GM19238 (cell line): ENCODE data around the gene TWF1.
A peak's percentile ranks its signal among the peaks of the same experiment; 100 is the strongest.
"Not testable (repeated sequence)": the region's sequence is repeated elsewhere in the genome, so short reads cannot be mapped to it uniquely, and the experiment has no call there.

Experiments used
- DNase-seq: peaks from one replicate; pipeline ENCODE4 v3.0.0; 2011; ENCODE audit warnings: low spot score; ENCODE audit not compliant: insufficient read length

Gene TWF1

DNA sequence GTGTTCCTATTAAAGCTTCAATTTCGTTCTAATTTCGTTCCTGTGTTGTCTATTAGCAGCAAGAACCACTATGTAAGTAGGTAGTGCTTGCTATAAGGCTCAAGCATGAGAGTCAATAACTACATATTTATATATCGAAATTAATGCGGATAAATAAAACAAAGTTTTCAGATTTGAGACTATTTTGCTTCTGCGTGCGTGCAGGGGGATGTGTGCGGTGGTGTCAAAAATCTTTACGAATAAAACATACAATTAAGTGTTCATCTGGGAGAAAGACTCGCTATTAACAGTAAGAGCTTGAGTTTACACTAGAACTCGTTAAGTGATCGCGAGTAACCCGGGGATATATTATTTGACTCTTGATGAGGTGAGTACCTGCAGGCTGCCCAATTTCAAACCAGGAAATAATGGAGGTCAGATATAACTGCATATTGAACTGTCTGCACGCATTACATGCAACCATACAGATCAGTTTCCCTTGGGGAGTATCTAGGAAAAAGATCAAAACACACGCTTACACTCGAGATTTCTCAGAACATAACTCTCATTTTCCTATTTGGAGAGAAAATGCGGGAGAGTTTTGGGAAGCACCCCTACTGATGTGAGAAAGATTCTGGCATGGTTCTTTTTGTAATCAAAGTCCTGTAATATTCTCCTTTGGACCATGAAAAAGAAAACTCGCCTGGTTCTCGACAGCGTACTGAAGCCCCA is 813 bp downstream of the TWF1 start:
- DNase-seq: no peak

DNA sequence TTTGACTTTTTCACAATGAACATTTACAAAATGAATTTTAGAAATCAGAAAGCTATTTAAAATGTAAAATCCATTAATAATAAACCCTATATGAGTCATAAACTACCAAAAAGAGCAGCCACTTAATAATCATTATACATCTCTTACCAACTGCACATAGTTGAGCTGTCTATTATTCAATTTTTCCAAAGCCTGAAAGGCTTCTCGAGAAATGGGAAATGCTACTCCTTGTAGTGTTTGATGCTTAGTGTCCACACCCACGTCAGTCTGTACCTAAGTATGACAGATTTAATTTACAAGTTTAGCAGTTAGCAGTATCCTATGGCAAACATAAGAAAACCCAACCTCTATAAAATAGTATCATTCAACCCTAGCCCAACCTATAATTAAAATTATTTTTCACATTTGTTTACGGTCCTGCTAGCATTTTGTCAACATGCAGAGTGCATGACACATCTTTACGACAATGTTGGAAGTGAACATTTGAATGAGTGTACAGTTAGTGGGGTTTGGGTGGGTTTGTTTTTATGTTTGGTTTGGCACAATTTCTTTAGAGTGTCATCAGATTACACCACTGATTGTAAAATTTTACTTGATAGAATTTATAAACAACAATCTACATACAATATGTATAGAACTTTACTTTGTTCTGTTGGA is 8.4 kb downstream of the TWF1 start:
- no peak for DNase-seq

DNA sequence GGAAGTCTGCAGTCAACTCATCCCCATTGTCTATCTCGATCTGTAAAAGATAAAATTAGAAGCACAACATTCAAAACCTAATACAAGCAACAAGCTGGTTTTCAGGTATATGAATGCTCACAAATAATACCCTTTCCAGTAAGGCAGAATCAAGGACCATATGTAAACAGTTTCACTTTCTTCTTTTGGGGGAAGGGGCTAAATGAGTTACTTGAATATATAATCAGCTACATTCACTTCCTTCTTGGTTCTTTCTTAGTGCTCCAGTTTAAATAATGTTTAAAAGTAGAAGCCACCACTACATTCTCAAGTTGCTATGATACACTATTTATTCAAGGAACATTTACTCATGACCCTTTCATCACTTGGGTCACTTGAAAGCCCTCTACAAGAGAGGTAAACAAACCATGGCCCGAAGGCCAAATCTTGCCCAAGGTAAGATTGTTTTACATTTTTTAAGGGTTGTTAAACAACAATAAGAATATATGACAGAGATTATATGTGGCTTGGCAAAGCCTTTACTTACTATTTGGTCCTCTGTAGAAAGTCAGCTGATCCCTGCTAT is 10.3 kb downstream of the TWF1 start:
- no peak for DNase-seq

DNA sequence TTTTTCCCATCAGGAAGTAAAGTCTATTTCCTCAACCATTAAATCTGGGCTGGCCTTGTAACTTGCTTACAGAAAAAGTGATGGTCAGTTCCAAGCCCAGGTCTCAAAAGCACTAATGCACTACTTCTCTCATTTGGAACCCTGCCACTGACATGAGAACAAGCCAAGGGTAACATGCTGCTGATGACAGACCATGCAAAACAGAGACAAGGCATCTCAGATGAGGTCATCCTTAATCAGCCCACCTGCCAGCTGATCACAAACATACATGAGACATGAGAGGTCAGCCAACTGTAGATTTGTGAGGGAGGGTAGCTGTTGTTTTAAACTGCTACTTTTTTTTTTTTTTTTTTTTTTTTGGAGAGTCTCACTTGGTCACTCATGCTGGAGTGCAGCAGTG is 16.2 kb downstream of the TWF1 start:
- no peak for DNase-seq

DNA sequence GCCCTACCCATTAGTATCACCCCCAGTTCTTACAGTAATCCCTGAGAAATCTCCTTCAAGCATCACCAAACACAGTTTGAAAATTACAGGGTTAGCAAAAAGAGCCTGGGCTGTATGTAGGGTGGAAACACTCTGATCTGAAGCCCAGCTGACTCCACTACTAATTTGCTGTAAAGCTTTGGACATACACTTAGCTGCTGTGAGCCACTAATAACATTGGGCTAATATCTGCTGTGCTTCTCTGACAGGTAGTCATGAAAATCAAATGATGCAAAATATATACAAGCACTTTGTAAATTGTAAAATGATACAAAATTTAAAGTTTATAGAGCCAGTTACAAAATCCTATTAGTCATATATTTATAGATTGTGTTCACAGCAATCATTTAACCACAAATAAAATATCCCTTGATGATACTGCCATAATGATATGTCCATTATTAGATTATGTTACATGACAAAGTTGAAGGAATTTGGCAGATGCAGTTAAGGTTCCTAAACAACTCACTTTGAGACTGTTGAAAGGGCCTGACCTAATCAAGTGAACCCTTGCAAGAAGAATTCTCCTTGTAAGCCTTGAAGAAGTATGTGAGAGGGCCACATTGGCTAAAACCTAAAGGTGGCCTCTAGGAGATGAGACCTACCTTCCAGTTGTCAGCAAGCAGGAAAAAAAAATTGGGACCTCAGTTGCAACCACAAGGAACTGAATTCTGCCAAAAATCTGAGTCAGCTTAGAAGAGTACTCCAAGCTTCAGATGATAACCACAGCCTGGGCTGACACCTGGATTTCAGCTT is 19.0 kb downstream of the TWF1 start:
- no peak for DNase-seq

DNA sequence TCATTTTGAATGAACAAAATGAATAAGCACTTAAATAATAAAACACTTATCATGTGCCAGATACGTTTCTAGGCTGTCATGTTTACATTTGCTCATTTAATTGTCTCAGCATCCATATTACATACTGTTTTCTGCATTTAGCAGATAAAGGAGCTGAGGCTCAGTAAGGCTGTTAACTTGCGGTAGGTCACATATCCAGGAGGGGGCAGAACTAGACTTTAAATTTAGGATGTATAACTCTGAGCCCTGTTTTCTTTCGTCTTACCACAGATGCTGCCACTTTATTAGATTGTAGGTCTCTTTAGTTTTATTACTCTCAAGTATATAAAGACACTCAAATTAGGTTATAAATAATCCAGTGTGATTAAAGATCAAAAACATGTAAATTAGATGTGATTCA is 29.6 kb downstream of the TWF1 start:
- DNase-seq: no peak

DNA sequence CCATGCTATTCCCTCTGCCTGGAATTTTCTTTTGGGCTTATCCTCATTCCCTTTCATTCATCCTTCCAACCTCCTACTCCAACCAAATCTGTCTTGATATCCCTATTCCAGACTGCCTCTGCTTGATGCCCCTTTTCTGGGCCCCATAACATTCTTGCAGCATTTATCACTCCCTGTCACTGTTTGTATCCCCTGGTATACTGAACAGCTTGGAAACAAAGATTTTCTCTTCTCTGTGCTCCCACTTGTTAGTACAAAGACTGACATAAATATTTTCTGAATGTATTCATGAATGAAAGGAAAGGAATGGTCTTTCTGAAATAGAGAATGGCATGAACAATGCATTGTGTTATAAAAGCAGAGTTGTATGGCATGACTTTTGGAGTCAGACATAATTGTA is 39.8 kb downstream of the TWF1 start:
- no peak for DNase-seq

DNA sequence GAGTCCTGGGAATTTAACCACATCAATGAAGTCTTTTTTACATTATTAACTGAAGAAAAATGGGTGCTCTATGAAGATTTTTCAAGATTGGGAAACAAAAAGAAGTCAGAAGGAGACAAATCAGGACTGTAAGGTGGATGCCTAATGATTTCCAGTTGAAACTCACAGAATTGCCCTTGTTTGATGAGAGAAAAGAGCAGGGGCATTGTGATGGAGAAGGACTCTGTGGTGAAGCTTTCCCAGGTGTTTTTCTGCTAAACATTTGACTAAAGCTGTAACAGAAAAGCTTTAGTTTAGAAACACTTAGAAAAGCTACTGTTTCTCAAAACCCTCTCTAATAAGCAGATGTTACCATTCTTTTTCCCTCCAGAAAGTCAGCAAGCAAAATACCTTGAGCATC is 41.6 kb downstream of the TWF1 start:
- no peak for DNase-seq

DNA sequence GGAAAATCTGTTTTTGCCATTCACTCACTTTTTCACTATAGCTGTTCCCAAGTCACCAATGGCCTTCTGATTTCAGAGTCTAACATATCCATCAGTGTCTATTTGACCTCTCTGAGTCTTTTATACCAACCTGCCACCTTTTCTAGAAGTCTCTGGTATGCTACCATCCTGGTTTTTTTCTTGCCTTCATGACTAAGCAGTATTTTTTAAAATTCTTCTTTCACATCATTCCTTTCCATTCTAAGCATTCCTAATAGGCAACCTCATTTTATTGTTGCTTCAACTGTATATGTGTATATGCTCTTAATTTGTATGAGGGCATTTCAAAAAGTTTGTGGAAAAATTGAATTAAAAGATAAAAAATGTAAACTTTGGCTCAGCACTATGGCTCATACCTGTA is 42.3 kb downstream of the TWF1 start:
- no peak for DNase-seq

DNA sequence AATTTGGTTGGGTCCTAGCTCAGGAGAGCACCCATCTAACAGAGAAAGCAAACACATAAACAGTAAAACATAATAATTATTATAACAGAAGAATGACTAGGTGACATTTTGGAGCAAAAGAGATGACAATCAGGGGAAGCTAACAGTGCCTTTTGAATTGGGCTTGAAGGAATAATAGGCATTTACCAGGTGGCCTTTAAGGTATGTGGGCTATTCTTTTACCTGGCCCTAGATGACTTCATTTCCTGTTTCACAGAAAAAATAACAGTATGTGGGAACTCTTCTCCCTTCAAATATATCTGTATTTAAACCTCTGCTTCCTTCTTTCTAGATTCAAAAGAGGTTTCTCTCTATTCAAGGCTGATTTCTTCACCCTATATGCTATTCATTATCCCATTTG is 43.5 kb downstream of the TWF1 start:
- DNase-seq: no peak

DNA sequence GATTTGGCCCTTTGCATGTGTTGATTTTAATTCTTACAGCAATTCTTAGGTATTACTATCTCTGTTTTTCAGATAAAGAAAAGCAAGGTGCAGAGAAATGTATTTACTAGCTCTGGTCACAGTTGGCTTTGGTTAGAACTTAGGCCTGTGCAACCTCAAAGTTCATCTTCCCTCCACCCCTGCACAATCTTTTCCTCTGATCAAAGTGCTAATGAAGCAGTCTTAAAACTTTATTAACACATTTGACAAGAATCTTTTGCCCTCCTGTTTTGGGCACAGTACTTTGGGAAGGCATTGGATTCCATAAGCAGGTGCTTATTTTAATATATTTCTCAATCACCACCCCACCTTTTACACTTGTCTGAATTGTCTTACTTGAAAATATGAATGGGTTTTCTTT is 44.6 kb downstream of the TWF1 start:
- DNase-seq: no peak

DNA sequence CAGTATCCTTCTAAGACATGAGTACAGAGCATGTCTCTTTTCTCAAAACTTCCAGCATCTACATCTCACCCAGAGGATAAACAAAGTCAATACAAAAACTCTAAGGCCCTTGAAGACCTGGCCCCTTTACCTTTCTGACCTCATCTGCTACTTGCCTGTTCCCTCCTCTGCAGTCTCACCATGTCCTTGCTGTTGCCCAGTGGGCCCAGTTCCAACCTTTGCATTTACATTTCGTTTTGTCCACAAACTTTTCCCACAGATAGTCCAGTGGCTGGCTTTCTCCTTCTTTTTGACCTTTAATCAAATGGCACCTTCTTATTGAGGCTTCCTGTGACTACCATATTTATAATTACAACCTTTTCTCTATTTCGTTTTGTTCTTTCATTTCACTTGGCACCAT is 45.7 kb downstream of the TWF1 start:
- no peak for DNase-seq

DNA sequence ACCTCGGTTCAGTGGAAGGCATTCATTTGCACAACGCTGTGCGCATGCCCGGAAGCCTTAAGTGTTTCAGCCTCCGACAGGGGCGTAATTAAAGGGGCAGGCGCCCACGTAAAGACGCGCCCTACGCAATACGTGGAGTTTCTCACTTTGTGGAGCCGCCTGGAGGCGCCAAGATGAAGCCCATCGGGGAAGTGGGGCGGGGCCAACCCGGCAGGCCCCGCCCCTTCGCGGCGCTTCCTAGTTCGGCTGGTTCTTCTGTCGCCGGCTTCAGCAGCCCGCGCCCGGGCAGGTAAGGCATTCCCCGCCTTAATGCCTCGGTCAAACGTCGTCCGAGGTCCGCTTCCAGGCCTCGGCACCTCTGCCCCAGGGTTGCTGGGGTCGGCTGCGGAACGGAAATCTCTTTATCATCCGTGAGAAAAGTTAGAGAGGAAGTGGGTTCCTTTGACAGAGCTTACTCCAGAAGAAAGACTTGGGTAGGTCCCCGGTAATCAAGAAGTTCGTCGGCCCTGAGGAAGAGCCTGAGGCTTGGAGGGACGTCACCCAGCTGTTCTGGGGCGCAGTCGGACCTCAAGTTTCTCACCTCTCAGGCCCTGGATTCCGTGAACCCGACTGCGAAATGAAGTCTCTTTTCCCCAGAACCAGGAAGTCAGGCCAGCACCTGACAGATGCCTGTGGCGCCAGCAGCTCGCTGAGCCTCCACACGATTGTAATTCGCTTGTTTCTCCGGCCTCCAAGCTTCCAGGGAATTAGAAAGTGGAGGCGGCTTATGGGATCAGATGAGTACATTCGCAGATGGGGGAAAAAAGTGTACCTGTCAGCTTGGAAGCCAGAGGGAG is 47.2 kb downstream of the TWF1 start, which contains the start of the genes IRAK4 and PUS7L:
IRAK4 (plus strand) TSS at position 224 of the 836 bp plus-strand sequence. CDS start 9,161 bp downstream, outside the sequence.
PUS7L (minus strand) TSS at position 63 of the 836 bp plus-strand sequence. CDS start 3,545 bp downstream, outside the sequence.
- peak; percentile 71 for DNase-seq

DNA sequence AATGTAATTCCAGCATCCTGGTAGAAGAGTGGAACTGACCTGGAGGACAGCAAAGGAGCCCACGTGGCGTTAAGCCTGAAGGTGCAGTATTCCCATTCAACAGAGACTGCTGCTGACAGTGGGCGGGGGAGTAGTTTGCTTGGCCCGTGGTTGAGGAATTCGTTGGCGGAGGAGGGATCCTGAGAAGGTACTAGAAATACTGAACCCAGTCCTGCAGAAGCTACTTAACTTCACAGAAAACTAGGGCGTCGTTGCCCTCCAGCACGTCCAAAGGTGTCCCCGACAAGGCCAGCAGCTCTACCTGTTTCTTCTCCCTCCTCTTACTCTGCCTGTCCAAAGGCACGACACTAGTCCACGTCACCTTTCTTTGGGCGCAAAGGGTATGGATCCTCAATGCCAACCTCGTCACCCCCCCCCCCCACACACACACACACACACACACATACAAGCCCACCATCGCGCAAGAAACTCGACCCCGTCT is 47.8 kb downstream of the TWF1 start:
- peak; percentile 5 for DNase-seq

DNA sequence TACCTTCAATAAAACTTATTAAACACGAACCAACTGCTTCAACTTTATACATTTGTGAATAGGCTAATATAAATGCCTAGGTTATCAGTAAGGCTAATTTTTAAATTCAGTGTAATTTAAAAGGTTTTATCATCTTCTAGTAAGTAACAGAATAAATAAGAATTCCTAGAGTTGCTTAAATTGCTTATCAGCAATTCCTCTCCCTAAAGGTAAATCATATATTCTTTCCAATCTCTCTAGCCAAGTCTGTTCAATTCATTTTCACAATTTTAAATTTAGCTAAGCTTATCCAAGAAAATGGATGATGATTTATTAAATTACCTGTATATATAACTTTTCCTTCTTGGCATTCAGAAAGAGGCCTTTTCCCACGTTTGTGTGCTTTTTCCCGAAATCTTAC is 52.1 kb downstream of the TWF1 start:
- DNase-seq: no peak

DNA sequence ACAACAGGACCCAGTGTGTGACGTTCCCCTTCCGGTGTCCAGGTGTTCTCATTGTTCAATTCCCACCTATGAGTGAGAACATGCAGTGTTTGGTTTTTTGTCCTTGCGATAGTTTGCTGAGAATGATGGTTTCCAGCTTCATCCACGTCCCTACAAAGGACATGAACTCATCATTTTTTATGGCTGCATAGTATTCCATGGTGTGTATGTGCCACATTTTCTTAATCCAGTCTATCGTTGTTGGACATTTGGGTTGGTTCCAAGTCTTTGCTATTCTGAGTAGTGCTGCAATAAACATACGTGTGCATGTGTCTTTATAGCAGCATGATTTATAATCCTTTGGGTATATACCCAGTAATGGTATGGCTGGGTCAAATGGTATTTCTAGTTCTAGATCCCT is 54.8 kb downstream of the TWF1 start:
- not testable (repeated sequence) for DNase-seq

DNA sequence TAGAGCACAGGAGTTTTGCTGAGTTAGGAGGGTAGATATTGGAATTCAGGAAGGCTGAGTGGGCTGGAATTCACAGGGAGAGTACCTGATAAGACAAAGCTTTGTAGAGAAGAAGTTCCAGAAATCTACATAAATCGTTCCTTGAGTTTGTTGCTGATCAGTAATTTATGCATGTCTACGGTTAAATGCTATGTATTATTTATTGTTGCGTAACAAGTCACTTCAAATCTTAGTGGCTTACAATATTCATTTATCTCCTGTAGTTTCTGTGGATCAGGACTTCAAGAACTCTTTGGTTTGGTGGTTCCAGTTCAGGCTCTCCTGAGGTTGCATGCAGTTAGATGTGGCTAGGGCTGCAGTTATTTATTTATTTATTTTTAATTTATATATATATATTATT is 55.3 kb downstream of the TWF1 start:
- no peak for DNase-seq

DNA sequence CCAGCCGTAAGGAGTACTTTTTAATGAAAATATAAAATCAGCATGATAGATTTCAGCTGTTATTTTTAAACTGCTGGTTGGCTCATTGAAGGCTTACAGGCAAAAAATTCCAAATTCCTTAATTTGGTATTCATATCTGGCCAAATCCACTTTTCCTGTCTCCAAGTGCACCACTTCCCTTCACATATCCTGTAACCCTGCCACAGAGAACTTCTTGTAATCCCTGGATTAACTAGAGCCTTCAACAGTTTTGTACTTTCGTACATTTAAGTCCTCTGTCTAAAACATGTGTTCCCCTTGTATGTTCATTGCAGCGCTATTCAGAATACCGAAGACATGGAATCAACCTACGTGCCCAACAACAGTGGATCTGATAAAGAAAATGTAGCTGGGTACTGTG is 57.1 kb downstream of the TWF1 start:
- no peak for DNase-seq

DNA sequence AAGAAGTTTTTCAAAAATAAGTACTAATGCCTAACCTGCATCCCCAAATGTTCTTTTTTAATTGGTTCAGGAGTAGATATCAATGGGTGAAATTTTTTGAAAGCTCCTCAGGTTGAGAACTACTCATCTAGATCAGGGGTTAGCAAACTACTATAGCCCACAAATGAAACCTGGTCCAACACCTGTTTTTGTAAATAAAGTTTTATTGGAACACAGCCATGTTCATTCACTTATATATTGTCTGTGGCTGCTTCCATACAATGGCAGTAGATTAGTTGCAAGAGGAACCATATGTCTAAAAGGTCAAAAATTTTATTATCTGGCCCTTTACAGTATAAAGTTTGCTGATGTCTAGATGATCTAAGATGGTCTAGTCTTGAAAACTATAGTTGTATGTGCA is 61.3 kb downstream of the TWF1 start:
- DNase-seq: no peak
